GM19463 (cell line): ENCODE results near the gene MARCHF9.
A peak's percentile ranks its signal among the peaks of the same experiment; 100 is the strongest.
"Not testable (repeated sequence)": the region's sequence is repeated elsewhere in the genome, so short reads cannot be mapped to it uniquely, and the experiment has no call there.

Source experiments
- ATAC-seq: cut with Tn5 transposase; IDR thresholded peaks from one replicate; pipeline ENCODE4 v1.9.1; 2021; ENCODE audit warnings: mild to moderate bottlenecking, moderate library complexity; ENCODE audit not compliant: unreplicated experiment

Gene MARCHF9

GRCh38 chr12:57754411-57755193 is at the start of gene MARCHF9:
MARCHF9 (plus strand) TSS chr12:57755103; CDS start chr12:57755529, 426 bp downstream.
- peak; percentile 40 for ATAC-seq

GRCh38 chr12:57707250-57707649 is 47.7 kb upstream of the MARCHF9 start:
- ATAC-seq, result no peak

GRCh38 chr12:57708296-57708695 is 46.6 kb upstream of the MARCHF9 start:
- no peak for ATAC-seq

GRCh38 chr12:57712701-57713100 is 42.2 kb upstream of the MARCHF9 start:
- no peak for ATAC-seq

- no peak for ATAC-seq
Measured at GRCh38 chr12:57713209-57713608, 41.7 kb upstream of the MARCHF9 start.

GRCh38 chr12:57715036-57715748 is 39.7 kb upstream of the MARCHF9 start:
- ATAC-seq, result not testable (repeated sequence)

GRCh38 chr12:57715786-57716185 is 39.1 kb upstream of the MARCHF9 start:
- no peak for ATAC-seq

GRCh38 chr12:57716305-57716704 is 38.6 kb upstream of the MARCHF9 start:
- no peak for ATAC-seq

- no peak for ATAC-seq
Measured at GRCh38 chr12:57717131-57717530, 37.8 kb upstream of the MARCHF9 start.

- ATAC-seq, result no peak
Measured at GRCh38 chr12:57717846-57718640, 36.9 kb upstream of the MARCHF9 start.

- ATAC-seq, result no peak
Measured at GRCh38 chr12:57718641-57719528, 36.0 kb upstream of the MARCHF9 start.

GRCh38 chr12:57719777-57720605 is 34.9 kb upstream of the MARCHF9 start:
- no peak for ATAC-seq

GRCh38 chr12:57720606-57721595 is 34.0 kb upstream of the MARCHF9 start:
- ATAC-seq, result no peak

- not testable (repeated sequence) for ATAC-seq
Measured at GRCh38 chr12:57721846-57722608, 32.9 kb upstream of the MARCHF9 start.

GRCh38 chr12:57722716-57723629 is 31.9 kb upstream of the MARCHF9 start:
- ATAC-seq, result no peak

GRCh38 chr12:57723630-57723962 is 31.3 kb upstream of the MARCHF9 start:
- no peak for ATAC-seq
